Nucleus accumbens (tissue), 56 donors: ENCODE results near the gene ELMO2.

Experiments used
- DNase-seq, 56 donors: peaks; one replicate each; lab custom pipeline; 2025; lab: John Stamatoyannopoulos, UW

The ELMO2 gene

DNA sequence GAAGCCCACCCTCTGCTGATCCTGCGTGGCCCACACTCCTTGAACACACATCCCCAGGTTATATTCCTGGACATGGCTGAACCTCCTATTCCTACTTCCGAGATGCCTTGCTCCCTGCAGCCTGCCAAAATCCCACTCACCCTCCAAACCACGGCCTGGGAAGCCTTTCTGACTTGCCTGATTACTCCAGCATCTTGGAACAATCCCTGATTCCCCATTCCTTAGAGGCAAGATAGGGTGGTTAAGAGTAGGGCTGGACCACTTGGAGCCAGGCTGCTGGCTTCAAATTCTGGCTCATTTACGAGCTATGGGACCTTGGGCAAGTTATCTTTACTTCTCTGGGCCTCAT, 52.2 kb downstream of the ELMO2 start:
- DNase-seq = no peak

- no peak for DNase-seq
These were observed 52.8 kb downstream of the ELMO2 start for GRCh38 chr20:46353500-46354206.

- no peak for DNase-seq
These were observed 54.0 kb downstream of the ELMO2 start for GRCh38 chr20:46352370-46352938.

GRCh38 chr20:46351357-46352058, 54.9 kb downstream of the ELMO2 start:
- DNase-seq = no peak

- peak in 1 of 56 donors; percentile 27 for DNase-seq
These were observed 55.5 kb downstream of the ELMO2 start for GRCh38 chr20:46350986-46351267.

GRCh38 chr20:46350201-46350985, 56.0 kb downstream of the ELMO2 start:
- peak in 5 of 56 donors; percentile 4 to 43 (median 22) for DNase-seq

DNA sequence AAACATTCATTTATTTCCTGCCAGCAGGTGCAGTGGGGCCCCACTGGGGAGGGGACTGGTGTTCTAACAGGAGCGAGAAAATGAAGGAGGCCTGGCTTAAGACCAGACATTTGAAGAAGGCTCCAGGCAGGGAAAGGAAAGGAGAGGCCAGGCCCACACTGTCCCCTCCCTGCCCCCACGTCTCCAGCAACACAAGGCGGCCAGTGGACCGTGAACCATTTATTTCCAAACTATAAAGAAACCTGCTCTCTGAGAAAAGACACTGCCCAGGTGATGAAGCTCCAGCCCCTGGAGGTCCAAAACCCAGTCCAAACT, 56.7 kb downstream of the ELMO2 start:
- no peak for DNase-seq

DNA sequence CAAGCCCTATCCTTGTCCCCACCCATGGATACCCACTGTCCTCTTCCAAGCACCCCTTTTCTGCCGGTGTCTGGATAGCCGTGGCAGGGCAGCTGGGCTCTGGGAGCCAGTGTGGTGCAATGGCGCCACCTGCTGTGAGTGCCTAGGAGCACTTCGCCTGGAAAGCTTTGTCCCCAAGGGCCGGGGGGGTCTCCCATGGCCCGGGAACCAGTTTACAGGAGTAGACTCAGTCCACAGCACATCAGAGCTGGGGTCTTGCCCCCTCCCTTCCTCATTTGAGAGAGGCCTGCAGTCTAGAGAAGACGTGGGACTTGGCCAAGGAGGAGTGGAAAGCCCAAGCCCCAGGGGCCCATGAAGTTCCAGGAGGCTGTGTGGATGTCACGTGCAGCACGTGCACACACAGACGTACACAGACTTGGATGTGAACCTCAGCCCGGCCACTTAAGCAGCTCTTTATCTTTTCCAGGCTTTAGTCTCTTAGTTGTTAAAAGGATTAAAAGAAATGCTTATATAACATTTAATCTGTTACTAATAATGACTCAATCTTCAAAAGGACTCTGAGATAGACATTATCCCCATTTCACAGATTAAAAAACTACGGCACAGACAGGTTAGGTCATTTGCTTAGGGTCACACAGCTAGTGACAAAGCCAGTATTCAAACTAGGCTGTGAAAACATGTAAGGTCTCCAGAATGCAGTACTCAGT, 57.2 kb downstream of the ELMO2 start:
- DNase-seq = peak in 49 of 56 donors; percentile 7 to 80 (median 48)

- peak in 36 of 56 donors; percentile 9 to 77 (median 53) for DNase-seq
These were observed 58.3 kb downstream of the ELMO2 start for GRCh38 chr20:46347841-46348803.

DNA sequence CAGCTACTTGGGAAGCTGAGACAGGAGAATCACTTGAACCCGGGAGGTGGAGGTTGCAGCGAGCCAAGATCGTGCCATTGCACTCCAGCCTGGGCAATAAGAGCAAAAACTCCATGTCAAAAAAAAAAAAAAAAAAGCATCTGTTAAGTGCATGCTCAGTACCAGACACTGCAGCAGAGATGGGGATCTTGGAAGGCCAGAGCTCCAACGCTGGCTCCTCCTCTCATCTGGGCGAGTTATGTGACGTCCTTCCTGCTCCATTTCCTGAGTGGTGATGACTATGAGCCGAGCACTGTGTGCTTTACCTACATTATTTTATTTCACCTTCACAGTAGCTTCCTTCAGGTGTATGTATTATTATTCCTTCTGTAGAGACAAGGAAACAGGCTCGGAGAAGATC, 59.6 kb downstream of the ELMO2 start:
- DNase-seq = no peak

DNA sequence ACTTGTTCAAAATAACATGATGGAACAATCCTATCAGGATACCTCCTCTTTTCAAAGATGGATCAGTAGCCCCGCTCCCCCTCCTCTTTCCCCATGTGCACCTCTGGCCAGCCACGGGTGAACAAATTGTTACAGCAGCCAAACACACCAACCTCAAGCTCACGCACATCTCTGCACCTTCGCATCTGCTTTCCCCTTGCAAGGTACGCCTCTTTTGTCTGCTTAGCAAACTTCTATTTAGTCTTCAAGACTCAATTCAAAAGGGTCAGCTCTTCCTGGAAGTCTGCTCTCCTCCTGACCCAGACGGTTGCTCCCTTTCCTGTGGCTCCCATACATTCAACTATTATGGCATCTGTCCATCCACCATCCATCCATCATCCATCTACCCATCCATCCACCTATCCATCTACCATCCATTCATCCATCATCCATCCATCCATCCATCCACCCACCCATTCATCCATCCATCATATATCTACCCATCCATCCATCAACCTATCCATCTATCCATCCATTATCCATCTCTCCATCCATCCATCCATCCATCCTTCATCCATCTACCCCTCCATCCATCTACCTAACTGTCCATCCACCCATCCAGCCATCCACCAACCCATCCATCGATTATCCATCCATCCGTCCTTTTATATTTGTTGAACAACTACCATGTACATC, 61.8 kb downstream of the ELMO2 start:
- DNase-seq = no peak

- DNase-seq = no peak
These were observed 62.4 kb downstream of the ELMO2 start for GRCh38 chr20:46343975-46344357.

DNA sequence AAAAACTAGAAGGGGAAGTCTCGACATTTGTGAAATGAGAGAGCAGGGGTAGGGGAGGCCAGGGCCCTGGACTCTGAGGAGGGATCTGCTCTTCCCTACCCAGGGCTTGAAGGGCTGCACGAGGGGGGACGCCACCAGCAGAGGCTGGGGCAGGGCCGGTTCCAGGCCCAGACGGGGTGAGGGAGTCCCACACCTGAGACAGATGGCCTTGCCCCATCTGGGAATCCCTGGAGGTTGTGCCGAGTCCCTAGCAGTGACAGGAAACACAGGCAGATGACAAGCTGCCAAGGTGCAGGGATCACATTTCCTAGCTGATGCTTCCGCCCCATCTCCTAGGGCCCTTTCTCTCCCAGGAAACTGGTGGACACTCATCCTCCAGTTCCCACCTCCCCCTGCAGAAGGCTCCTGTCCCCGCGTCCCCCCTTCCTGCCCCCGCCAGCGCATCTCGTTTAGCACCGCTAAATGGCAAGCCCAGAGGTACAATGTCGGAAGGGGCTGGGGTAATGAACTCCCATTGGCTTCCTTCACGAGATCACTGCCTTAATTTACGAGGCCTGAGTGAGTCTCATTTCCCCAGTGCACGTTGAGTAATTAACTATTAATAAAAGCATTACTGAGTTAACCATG, 63.0 kb downstream of the ELMO2 start:
- no peak for DNase-seq

DNA sequence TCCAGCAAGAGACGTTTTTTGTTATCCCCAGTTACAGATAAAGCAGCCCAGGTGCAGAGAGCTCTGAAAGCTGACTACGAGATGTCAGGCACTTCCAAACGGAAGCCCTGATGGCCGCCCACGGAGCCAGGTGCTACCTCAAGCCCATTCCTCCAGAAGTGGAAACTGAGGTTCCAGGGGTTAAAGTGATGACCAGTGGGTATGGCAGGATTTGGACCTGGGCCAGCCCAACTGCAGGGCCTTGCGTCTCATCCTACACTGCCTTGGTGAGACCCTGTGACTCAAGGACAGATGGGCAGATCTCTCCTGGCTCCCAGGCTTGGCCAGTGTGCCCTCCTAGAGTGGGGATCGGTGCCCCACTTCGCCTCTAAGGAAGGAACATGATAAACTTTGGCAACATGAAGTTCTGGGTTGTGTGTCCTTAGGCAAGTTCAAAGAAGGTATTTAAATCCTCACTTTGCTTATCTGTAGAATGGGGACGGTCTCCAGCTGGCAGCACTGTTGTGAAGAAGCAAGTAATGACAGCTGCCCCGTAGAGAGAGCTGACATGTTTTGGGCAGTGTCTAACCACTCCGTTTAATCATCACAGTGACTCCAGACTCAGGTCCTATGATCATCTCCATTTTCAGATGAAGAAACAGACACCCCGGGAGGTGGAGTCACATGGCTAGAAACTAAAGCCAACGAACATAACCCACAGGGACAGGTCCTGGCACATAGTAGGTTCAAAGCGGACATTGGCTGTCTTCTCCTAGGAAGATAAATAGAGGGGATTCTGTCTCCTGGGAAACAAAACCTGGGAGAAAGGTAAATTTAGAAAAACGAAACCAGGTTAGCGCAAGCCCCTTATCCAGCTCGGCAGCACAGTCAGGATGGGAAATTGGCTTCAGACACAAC, 63.7 kb downstream of the ELMO2 start:
- DNase-seq = no peak

- DNase-seq = no peak
These were observed 64.4 kb downstream of the ELMO2 start for GRCh38 chr20:46342010-46342378.

DNA sequence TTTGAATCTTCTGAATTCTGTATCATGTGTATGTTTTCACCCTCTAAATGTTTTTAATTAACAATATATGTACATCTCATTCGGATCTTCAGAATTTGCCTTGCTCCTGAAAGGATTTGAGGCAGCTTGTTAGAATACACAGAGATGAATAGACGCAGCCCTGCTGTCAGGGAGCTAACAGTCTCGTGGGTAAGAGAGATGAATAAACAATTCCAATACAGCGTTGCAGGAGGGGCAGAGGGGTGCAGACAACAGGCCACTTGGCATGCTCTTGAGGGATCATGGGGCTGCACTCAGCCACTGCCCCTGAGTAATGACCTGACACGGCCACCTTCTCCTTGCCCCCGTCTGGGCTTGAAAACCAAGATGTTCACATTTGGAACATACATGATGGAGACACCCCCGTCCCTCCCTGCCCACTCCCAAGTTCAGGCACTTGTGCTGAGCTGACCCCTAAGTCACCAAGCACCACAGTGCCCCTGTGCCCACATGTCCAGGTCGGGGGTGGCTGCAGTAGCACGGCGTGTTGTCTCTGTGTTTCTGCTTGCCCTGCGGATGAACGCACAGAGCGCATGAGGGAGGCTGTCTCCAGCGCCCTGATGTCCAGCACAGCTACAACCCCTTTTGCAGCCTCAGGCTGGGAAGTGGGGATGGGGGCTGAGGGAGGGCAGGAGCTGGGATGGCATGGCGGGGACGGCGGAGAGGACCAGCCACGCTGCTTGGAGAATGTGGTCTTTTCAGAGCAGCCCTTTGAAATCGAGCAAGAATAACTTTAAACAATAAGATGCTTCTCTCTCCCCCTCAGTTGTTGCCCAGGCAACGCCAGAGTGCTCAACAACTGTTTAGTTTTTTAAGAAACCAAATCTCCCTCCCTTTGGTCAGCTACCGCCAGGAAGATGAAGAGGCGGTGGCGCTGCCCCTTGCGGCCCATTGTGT, 65.1 kb downstream of the ELMO2 start:
- DNase-seq = no peak

- no peak for DNase-seq
These were observed 67.4 kb downstream of the ELMO2 start for GRCh38 chr20:46339037-46339436.
